Activated CD8-positive, alpha-beta memory T cell treated with anti-CD3 and anti-CD28 coated beads for 24 hours (primary cell): ENCODE measurements around the gene RASGEF1C.

Experiments
- DNase-seq: peaks from one replicate; pipeline ENCODE4 v3.0.0-alpha.2; 2020

The RASGEF1C gene

DNA sequence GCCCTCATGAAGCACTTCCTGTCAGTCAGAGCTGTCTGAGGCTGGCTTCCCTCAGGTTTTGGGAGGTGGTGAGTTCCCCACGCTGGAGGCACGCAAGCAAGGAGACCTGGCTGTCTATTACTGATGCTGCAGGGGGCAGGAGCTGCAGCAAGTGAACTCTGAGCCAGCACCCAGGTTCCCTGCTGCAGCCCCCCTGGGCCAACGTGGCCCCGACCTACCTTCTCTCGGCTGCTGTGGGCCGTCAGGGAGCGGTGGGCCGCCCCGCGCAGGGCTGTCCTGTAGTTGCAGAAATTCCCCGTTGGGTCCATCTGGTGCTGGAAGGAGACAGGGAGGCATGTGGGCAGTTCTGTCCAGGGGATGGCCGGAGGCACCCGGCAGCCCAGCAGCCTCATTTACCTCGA is 90.6 kb downstream of the RASGEF1C start:
- no peak for DNase-seq

GRCh38 chr5:180117000-180117725 is 91.8 kb downstream of the RASGEF1C start:
- no peak for DNase-seq

- DNase-seq, result no peak
These were observed 92.7 kb downstream of the RASGEF1C start for GRCh38 chr5:180116077-180116999.

GRCh38 chr5:180115326-180116076 is 93.5 kb downstream of the RASGEF1C start:
- DNase-seq, result no peak

DNA sequence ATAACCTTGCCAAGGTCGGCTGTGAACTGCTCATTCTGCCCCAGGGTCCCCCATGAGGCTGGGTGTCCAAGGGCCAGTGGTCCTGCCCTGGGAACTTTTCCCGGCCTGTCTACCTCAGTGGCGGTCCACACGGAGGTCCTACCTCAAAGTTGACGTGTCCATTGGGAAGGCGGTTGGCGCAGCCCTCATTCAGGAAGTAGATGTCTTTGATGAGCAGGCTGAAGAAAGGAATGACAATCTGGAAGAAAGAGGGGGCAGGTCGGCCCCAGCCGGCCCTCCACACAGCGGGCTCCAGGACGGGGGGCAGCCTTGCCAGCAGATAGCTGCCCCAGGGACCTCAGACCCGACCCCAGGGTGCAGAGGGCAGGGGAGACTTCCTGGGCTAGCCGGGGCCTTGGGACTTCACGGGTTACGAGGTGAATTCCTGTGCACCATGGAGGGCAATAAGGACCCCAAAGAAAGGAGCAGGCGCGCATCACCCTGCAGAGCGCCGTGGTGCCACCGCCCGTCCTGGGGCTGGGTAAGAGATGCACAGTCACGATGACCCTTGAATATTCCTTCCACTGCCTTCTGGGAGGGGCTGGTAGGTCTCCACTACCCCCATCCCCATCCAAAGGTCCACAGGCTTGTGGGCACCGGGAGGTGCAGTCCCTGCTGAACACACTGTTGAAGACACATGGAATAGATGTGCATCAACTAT is 94.6 kb downstream of the RASGEF1C start:
- no peak for DNase-seq

GRCh38 chr5:180113660-180114303 is 95.2 kb downstream of the RASGEF1C start:
- DNase-seq, result no peak

DNA sequence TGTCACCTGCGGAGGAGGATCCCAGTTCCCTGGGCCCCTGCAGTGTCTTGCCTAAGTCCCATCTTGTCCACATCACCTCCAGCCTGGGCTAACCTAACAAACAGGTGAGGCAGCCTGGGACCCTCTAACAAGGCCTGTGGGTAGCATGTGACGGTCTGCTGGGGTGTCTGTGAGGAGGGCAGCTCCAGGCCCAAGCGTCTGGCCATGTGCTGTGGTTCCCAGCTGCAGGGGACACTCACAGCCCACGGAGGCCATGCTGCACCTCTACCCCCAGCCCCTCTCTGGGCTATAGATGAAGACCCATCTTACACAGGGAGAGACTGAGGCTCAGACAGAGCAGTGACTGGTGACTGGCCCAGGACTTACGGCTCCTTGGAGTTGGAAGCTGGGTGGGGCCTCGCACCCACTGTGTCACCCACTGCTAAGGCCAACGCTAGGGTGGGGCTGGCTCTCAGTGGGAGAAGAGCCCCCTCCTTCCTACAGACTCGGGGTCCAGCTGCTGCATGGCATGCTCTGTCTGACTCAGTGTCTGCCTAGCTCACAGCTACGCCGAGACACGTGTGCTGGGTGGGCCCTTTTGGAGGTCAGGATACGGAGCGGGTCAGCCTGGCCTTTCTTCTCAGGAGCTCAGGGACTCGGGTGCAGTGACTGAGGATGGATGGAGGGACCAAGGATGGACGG is 96.7 kb downstream of the RASGEF1C start:
- DNase-seq, result no peak

DNA sequence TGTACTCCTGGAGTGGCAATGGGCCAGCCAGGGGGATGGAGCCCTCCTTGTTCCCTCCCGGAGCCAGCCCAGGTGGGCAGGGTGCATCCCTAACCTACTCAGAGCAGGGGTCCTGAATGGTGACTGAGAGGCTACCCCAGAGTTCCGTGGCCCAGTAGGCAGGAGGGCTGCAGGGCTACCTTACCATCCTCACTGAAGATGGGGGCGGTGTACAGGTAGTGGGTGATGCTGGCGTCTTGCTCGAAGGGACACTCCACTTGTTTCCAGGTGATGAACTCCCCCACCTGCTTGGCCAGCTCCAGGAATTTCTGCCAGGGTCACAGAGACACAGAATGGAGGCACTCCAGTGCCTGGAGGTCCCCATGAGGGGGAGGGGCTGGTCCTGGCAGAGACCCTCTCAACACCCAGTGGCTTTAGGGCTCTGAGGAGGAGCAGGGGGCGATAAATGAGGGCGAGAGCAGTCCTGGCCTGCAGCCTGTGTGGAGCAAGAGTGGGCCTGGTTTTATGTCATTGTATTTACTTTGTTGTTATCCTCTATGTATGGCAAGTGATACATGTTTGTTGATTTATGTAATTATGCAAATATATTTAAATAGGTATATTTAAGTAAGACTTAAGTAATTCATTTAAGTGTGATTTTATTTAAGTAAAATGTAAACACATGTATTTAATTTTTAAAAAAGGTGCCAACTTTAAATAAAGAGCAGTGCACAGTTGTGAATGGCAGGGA is 97.6 kb downstream of the RASGEF1C start:
- no peak for DNase-seq

- no peak for DNase-seq
These were observed 99.1 kb downstream of the RASGEF1C start for GRCh38 chr5:180109920-180110319.

GRCh38 chr5:180107005-180107404 is 102.0 kb downstream of the RASGEF1C start:
- DNase-seq, result no peak

GRCh38 chr5:180105827-180106312 is 103.1 kb downstream of the RASGEF1C start:
- DNase-seq, result no peak

DNA sequence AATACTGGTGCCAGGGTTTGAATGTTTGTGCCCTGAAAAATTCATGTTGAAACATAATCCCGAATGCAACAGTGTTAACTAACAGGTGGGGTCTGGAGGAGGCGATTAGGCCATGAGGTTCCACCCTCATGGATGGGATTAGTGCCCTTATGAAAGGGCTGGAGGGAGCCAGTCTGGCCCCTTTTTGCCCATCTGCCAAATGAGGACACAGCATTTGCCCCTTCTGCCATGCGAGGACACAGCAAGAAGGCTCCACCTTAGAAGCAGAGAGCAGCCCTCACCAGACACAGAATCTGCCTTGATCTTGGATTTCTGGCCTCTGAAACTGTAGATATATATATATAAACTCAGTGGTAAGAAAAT is 104.9 kb downstream of the RASGEF1C start:
- no peak for DNase-seq

DNA sequence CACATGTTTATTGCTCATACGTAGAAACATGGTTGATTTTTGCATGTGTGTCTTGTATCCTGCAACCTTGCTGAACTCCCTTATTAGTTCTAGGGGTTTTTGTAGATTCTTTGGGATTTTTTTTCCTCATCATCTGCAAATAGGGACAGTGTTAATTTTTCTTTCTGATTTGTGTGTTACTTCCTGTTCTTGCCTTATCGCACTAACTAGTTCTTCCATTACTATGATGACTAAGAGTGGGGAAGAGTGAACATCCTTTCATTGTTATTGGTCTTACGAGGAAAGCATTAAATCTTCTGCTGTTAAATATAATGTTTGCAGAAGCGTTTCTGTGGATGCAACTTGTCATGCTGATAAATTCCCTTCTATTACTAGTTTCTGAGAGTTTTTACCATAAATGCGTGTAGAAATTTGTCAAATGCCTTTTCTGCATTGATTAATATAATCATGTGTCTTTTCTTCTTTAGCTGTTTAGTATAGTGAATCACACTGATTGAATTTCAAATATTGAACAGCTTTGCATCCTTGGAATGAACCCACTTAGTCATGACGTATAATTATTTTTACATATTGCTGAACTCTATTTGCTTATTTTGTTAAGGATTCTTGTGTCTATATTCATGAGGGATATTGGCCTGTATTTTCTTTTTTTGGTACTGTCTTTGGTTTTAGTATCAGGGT is 105.4 kb downstream of the RASGEF1C start:
- DNase-seq, result no peak

GRCh38 chr5:180102636-180103035 is 106.4 kb downstream of the RASGEF1C start:
- DNase-seq, result no peak

- no peak for DNase-seq
These were observed 107.4 kb downstream of the RASGEF1C start for GRCh38 chr5:180101451-180102105.

DNA sequence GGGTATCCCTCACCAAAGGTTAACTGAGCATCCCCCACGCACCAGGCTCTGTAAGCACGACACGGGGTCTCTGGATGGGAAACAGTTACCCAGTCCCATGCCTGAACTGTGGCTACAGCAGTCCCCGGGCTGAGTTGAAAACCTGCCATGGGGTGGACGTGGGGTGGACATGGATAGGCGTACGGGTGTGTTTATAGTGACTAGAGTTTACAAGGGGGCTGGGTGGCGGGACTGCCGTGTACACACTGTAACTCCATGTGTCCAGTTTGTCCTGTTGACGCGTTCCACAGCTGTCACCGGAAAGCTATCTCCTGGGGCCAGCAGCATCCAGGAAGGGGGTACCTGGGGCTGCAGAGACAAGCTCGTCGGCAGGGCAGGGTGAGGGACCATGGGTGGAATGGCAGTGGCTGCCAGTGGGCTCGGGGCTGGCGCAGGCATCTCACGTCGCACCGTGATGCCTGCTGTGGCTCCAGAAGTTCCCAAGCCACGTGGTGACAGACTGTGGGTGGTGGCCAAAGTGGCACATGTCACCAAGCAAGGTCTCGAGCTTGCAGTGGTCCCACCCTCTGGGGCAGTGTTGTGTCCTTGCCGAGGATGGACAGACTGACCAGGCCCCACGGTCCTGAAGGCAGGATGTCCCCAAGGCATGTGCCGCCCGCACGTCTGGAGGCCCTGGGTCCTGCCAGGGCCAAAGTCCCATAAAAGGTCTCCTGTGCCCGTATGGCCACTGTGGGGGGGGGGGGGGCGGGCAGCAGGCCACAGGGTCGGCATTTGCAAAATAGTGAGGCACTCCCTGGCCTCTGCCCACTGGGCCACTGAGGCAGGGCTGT is 108.2 kb downstream of the RASGEF1C start:
- DNase-seq, result no peak

DNA sequence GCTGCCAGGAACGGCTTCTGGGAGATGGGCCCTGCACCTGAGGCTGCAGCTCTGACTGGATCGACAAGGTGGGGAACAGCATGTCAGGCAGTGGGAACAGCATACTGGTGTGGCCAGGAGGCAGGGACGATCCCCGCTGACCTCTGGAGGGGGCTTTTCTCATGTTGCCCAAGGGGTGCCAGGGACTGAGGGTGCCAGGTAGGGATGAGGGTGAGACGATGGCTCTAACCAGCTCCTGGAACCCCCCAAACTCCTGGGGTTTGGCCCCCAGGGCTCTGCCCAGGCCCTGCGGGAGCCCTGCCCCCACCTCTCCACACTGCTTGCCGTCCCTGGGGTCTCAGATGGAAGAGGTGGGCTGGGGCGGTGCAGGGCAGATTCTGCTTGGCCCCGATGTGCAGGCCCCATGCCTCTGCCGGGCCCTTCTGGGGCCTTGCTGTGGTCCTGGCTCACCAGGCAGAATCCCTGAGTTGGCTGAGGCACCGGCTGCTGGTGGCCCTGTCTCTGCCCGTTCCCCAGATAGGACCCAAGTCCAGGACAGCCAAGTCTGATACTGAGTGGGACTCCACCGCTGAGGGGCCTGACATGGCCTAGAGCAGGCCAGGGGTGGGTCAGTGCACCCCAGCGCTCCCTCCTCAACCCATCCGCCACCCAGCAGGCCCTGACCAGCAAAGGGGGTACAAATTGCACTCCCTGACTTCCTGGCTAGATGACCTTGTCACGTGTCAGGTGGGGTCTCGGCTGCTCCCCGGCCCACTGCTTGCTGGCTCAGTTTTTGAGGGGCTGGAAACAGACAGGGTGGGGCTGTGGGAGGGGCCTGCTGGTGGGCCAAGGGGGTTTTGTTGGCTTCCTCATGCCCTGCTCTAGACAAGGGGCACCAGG is 109.0 kb downstream of the RASGEF1C start:
- DNase-seq, result no peak
